ENCODE data around the gene RP2. TPM values are rescaled to one million over a fixed set of nuclear protein-coding genes. Genes with fewer than 3 reads are reported as not detected.
A peak's percentile ranks its signal among the peaks of the same experiment; 100 is the strongest.

RP2 gene
- total and polyA plus RNA-seq, 10 donors = 6.8 to 26.5 (median 18.0) TPM

GRCh38 chrX:46913667-46914066, 76.8 kb downstream of the RP2 start:
- intact Hi-C loops (cut with DNase I; ENCODE audit: low total_unique reads) = no loop called here
- H3K36me3 ChIP-seq = no peaks in the 10 kb centered on the region
- H3K27ac ChIP-seq = peak overlapping the region in 5 of 8 donors; percentile 63 to 84 (median 77)
- H3K9me3 ChIP-seq = no peaks in the 10 kb centered on the region
- peak overlapping the region; percentile 44 to 78 (median 55) for H3K4me3 ChIP-seq
- H3K4me1 ChIP-seq = peaks cover 0 to 13% (median 3%) of the 10 kb centered on the region in 6 donors
- DNase-seq = no peak
- whole genome bisulfite sequencing, 5 donors = 1 to 44% (median 4%) methylated on average over 11 to 14 of the region's 14 CpGs
- TF ChIP-seq POLR2A (IDR thresholded peaks at IDR 0.05) (no peak), POLR2AphosphoS5 (IDR thresholded peaks at IDR 0.05) (no peak), CTCF (IDR thresholded peaks at IDR 0.05 in 8 of 11, conservative IDR thresholded peaks at IDR 0.05 in 3 of 11) (no peak)
- peaks cover 0 to 29% (median 0%) of the 10 kb centered on the region in 7 donors for H3K27me3 ChIP-seq (replicated peaks in 1 of 7)

GRCh38 chrX:46916273-46916672, 79.4 kb downstream of the RP2 start:
- H3K9me3 ChIP-seq = peaks cover 0 to 13% (median 2%) of the 10 kb centered on the region in 8 donors
- TF ChIP-seq POLR2AphosphoS5 (IDR thresholded peaks at IDR 0.05) (no peak), POLR2A (IDR thresholded peaks at IDR 0.05) (no peak), CTCF (IDR thresholded peaks at IDR 0.05 in 8 of 11, conservative IDR thresholded peaks at IDR 0.05 in 3 of 11) (no peak)
- H3K4me1 ChIP-seq = peaks cover 0 to 13% (median 3%) of the 10 kb centered on the region in 6 donors
- H3K27ac ChIP-seq = no peak overlapping the region
- 70 to 91% (median 79%) methylated on average over 2 of the region's 2 CpGs for WGBS, 5 donors
- H3K4me3 ChIP-seq = no peak overlapping the region
- no peaks in the 10 kb centered on the region for H3K36me3 ChIP-seq
- intact Hi-C loops (cut with DNase I; ENCODE audit: low total_unique reads) = no loop called here
- DNase-seq = no peak
- H3K27me3 ChIP-seq (replicated peaks in 1 of 7) = peaks cover 0 to 29% (median 0%) of the 10 kb centered on the region in 7 donors

GRCh38 chrX:46917622-46918021, 80.8 kb downstream of the RP2 start:
- WGBS, 5 donors = 70 to 100% (median 93%) methylated on average over 1 of the region's 1 CpG
- no peak for DNase-seq
- no peak overlapping the region for H3K27ac ChIP-seq
- peaks cover 0 to 13% (median 3%) of the 10 kb centered on the region in 6 donors for H3K4me1 ChIP-seq
- intact Hi-C loops (cut with DNase I; ENCODE audit: low total_unique reads) = no loop called here
- H3K36me3 ChIP-seq = no peaks in the 10 kb centered on the region
- H3K9me3 ChIP-seq = peaks cover 0 to 13% (median 2%) of the 10 kb centered on the region in 8 donors
- peaks cover 0 to 29% (median 0%) of the 10 kb centered on the region in 7 donors for H3K27me3 ChIP-seq (replicated peaks in 1 of 7)
- H3K4me3 ChIP-seq = no peak overlapping the region
- TF ChIP-seq POLR2AphosphoS5 (IDR thresholded peaks at IDR 0.05) = no peak
- no peak for TF ChIP-seq CTCF (IDR thresholded peaks at IDR 0.05 in 8 of 11, conservative IDR thresholded peaks at IDR 0.05 in 3 of 11)
- no peak for TF ChIP-seq POLR2A (IDR thresholded peaks at IDR 0.05)

- no peak for DNase-seq
These were observed 81.6 kb downstream of the RP2 start for GRCh38 chrX:46918434-46918833.

More at GRCh38 chrX:46918434-46918833, 81.6 kb downstream of the RP2 start:
- 89 to 100% (median 100%) methylated on average over 1 of the region's 1 CpG for whole genome bisulfite sequencing, 5 donors
- peaks cover 0 to 9% (median 3%) of the 10 kb centered on the region in 6 donors for H3K4me1 ChIP-seq
- no peak overlapping the region for H3K4me3 ChIP-seq
- no peaks in the 10 kb centered on the region for H3K36me3 ChIP-seq
- intact Hi-C loops (cut with DNase I; ENCODE audit: low total_unique reads) = no loop called here
- H3K9me3 ChIP-seq = peaks cover 0 to 13% (median 2%) of the 10 kb centered on the region in 8 donors
- H3K27me3 ChIP-seq (replicated peaks in 1 of 7) = peaks cover 0 to 22% (median 0%) of the 10 kb centered on the region in 7 donors
- no peak overlapping the region for H3K27ac ChIP-seq
- TF ChIP-seq POLR2AphosphoS5 (IDR thresholded peaks at IDR 0.05) (no peak), POLR2A (IDR thresholded peaks at IDR 0.05) (no peak), CTCF (IDR thresholded peaks at IDR 0.05 in 8 of 11, conservative IDR thresholded peaks at IDR 0.05 in 3 of 11) (no peak)
